ENCODE data around the gene TRPM8.

The TRPM8 gene

GRCh38 chr2:233976087-233976486 is 58.9 kb downstream of the TRPM8 start:
- DNase-seq (ENCODE audit: low read depth): no peak

DNA sequence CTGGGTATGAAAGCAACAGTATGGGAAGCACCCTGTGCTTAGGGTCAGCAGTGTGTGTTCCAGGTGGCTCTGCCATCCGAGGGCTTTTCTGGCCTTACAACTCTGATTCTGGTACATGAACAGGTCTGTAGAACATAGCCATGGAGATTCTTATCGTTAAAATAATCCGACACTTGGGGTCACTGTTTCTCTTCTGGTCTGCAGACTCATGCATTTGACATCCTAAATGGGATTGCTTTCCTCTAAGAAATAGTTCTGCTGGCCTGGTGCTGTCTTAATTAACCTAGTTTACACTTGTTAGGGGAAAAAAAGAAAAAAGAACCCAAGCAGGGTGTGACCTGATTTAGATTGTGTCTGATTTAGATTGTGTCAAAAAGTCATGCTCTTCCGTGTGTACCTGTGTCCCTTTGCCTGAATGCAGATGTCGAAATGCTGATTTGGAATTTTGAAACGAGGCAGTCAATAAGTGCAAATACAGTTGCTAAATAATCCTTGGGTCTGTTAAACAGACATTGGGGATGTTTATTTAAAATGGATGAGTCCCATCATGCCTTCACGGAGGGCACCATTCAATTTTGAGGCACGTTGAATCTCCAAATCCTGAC is 59.6 kb downstream of the TRPM8 start:
- no peak for DNase-seq (ENCODE audit: low read depth)

DNA sequence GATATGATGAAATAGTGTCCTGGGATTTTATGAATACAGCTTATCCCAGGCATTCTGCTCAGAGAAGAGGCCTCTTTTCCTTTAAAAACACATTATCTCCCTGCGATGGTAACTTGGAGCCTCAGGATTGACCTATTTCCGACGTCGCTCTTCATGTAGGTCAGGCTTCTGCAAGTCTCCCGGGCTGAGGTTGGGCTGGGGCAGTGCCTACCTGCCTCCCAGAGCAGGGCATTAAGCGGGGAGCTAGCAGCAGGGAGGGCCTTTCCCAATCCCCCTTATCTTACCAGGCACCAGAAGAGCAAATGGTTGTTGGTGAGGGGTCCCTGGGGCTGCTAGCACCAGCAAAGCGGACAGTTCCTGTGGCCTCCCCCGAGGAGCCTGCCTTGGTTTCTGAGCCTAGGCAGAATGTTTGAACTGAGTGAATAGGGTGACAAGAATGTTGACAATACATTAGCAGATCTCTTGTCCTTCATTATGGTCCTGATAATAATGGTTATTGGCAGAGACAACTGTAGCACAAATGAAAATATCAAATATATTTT is 60.2 kb downstream of the TRPM8 start:
- DNase-seq (ENCODE audit: low read depth): no peak

DNA sequence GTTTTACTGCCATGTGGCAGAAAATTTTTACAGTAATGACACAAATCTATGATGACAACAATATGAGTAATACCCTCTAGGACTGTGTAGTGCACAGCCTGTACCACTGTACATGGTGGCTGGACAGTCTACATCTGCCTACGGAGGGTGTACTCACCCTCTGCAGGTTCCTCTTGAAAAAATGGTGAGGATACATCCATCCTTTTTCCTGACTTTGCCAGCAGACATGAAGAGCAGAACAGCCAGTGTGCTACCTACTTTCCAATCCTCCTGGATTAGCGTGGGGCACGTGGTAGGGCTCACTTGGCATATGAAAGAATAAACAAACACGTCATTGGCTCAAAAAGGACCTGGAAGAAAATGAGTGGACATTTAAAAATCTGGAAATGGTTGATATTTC is 62.6 kb downstream of the TRPM8 start:
- no peak for DNase-seq (ENCODE audit: low read depth)

DNA sequence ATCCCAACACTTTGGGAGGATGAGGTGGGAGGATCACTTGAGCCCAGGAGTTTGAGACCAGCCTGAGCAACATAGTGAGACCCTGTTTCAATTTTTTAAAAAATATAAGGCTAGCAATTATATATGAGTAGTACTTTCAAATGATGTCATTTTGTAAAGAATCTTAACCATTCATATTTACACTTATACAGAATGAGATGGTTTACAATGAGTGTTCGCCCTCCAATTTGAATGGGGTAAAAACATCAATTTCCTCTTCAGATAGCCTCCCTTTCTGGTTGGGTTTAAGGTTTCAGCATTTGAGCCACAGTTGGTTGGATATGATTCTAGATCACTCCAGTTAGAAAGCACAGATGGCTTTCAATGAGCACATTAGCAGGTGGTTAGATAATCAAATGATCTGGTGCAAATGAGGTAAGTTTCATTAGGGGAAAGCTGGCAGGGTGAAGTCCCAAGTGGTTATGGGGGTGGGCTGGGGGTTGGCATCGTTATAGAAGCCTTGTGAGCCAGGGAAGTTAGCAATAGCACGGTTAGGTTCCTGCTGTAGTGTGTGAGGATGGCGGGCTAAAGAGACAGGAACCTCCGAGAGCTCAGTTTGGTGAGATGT is 63.9 kb downstream of the TRPM8 start:
- DNase-seq (ENCODE audit: low read depth): no peak

- DNase-seq (ENCODE audit: low read depth): no peak
Observed at GRCh38 chr2:233981574-233982420, 64.6 kb downstream of the TRPM8 start.

DNA sequence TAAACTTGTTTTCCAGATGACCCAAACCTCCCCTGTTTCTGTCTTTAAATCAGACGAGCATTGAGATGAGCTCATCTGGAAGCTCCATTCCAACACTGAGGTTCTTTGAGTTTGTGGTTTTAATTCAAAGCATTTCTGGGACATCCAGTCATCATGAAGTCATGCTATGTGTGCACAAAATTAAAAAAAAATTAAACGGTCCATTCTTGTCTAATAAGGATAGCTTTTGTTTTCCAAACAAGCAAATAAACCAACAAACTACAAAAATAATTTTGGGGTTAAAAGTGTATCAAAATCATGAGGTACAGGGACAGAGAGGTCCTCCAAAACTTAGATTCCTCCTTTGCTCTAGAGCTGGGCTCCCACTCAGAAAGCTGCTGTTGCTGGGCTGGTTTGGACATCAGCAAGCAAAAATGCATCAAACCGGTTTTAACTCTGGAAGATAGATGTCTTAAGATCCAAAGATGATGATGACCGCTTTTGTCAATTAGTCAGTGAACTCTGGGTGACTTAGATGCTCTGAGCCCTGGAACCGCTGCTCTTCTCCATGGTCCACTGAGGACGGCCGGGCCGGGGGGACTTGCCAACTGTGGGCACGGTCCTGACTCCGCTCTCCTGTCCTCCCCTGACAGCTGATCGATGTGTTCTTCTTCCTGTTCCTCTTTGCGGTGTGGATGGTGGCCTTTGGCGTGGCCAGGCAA is 65.4 kb downstream of the TRPM8 start:
- DNase-seq (ENCODE audit: low read depth): no peak

- no peak for DNase-seq (ENCODE audit: low read depth)
Observed at GRCh38 chr2:233983445-233983844, 66.3 kb downstream of the TRPM8 start.

DNA sequence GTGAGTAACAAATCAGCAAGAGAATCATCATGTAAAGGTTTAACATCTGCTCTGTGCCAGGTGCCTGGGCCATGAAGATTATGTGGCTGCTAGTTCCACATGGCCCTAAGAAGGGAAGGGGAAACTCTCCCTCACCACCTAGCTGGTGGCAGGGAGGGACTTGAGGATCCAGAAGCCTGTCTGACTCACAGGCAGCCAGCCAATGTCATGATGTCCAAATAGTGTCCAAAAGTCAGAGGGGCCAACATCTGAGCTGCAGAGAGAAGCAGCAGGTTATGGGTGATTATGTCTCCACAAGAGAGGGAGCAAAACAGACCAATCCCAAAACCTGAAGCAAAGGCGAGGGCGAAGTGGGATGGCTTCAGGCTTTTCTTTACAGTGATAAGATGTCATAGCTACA is 71.4 kb downstream of the TRPM8 start:
- no peak for DNase-seq (ENCODE audit: low read depth)

DNA sequence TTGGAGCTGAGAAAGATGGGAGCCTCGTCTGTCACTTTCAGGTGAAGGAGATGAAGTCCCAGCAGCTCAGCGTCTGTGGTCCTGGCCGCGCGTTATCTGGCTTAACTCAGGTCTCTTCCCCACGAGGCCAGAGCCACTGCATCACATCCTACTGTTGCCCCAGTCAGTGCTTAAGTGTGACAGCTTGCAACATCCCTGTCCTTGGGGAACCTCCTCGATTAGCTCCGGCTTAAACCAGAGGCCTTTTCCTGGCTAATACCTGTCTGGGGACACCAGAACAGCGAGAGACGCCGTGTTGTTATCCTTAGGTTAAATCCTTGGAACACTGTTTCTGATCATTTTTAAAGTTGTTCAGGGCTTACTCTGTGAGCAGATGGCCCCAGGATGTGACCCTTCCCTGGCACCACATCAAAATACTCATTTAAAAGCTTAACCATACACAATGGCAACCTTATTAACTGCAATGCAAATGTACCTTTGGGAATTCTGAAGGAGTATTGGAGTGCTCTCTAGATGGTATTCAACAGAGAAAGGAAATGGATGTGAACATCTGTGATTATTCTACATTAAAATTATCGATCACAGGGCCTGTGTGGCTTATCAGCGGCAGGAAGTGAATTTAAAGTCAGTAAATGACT is 72.2 kb downstream of the TRPM8 start:
- no peak for DNase-seq (ENCODE audit: low read depth)

DNA sequence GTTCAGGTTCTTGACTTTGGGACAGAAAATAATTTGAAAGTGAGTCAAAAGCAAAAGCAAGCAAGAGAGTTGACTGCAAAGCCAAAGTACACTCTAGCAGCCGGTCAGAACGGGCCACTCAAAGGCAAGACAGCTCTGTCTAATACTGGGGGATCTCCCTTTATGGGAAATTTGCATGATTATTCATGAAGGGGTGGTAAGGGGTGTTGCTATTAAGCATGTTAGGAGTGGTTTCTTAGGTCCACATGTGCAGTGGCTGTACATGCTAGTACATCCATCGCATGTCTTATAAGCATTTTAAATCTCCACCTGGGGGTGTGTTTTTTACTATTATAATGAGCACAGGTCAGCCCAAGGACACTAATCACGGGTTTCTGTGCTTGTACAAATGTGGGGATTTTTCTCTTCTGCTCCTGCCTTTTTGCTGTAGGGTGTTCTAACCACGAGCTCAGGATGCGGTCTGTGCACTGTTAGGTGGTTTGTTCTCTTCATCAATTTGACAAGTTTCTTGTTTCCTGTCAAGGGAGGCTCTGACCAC is 73.2 kb downstream of the TRPM8 start:
- no peak for DNase-seq (ENCODE audit: low read depth)

DNA sequence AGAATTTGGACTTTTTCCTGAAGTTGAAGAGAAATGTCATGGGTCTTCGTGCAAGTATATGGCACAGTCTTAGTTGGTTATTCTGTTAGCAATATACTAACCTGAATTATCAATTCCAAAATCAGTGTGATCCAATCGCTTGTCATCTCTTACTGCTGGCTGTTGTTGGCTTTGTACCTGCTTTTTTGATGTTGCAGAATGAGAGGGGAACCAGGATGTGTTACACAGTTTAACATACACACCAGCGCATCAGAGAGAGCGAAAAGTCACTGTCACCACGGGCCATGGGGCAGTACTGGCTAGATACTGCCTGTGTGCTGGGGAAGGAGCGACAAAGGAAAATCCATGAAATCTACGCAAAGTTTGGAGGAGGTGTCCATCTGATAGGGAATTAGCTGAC is 74.0 kb downstream of the TRPM8 start:
- no peak for DNase-seq (ENCODE audit: low read depth)

GRCh38 chr2:233992513-233993217 is 75.5 kb downstream of the TRPM8 start:
- DNase-seq (ENCODE audit: low read depth): no peak

- no peak for DNase-seq (ENCODE audit: low read depth)
Observed at GRCh38 chr2:233993461-233993860, 76.3 kb downstream of the TRPM8 start.

DNA sequence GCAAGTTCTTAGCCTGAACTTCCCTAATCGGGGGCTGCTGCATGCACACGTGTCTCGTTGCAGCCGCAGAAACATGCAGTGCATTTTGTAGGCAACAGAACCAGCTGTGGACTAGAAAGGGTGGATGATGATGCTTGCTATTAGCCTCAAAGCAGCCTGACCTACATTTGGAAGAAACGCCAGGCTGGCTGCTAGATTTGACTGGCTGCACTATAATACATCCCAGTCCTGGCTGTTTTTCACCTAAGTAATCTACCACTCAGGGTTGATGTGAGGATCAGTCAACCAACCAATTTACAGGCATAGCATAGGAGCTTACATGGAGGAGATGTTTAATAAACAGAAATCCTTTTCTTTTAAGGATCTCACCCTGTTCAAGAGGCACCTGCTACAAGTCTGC is 77.0 kb downstream of the TRPM8 start:
- no peak for DNase-seq (ENCODE audit: low read depth)

- DNase-seq (ENCODE audit: low read depth): no peak
Observed at GRCh38 chr2:233996000-233996399, 78.8 kb downstream of the TRPM8 start.

DNA sequence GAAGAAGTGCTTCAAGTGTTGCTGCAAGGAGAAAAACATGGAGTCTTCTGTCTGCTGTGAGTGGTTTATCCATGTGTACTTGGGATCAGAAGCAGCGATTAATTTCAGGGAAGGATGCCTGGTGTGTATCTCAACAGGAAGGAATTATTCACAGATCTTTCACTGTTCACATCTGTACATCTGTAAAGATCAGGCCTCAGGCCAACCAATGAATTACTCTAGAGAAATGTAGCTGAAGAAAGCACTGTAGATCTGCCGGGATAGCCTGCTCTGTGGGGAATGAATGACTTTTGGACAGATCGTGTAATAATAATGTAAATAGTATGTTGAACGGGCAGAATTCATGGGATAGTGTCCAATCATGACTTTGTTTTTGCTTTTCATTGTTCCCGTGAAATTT is 79.3 kb downstream of the TRPM8 start:
- DNase-seq (ENCODE audit: low read depth): no peak

DNA sequence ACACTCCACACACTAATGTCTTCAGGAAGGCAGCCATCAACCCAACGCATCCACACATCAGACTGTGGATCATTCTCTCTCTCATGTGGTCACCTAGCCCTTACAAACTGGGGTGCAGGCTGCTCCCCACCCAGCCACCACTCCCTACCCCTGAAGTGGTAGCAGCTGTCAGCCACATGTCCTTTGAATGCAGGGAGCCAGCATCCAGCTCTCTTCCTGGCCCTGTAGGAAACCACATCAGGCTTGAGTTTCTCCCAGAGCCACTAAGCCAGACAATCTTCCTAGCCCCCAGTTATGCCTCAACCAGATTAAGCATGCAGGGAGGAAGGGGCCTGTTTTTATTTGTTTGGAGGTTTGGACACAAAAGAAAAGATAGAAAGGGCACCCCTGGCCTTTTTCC is 80.5 kb downstream of the TRPM8 start:
- no peak for DNase-seq (ENCODE audit: low read depth)

GRCh38 chr2:233999182-233999581 is 82.0 kb downstream of the TRPM8 start:
- no peak for DNase-seq (ENCODE audit: low read depth)

DNA sequence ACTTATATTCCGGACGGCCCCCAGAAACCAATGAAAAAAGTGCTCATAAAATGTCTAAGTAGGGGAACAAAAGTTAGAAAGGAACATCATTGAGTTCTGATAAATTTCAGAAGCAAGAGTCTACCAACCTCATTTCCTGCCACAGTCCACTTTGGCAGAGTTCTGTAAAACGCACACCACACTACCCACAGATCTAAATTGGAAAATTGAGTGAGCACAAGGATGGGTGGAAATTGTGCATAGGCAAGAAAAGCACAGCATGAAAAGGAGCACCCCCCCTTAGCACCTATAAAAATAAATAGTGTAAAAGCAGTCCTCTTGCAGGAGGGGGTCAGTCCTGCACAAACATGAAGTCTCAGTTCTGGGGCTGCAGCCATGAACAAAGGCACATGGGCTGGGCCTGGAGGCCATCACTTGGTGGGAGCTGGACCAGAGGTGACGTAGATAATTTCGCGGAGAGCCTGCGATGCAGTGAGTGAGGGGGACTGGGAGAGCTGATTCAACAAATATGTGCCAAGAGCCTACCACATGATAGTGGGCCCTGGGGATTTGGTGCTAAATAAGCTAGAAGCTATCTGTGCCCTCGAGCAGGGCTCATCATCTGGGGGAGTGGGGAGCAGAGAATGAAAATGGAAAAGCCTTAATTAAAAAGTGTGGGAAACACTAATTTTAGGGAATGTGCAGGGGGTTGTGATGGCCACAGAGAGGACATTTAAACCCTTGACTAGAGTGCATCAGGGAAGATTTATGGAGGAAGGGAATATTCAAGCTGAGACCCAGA is 84.4 kb downstream of the TRPM8 start:
- no peak for DNase-seq (ENCODE audit: low read depth)

Measured in stimulated activated CD4-positive, alpha-beta T cell treated with anti-CD3 and anti-CD28 coated beads, Interleukin-2, amount 100 ng/mL, for 4 hours (primary cell).